Stimulated activated CD8-positive, alpha-beta memory T cell treated with anti-CD3 and anti-CD28 coated beads, Interleukin-4, amount 100 ng/mL, for 1 hour (primary cell): ENCODE results near the gene LGR6.
"Not testable (repeated sequence)": the region's sequence is repeated elsewhere in the genome, so short reads cannot be mapped to it uniquely, and the experiment has no call there.

Experiments used
- DNase-seq, 2 donors: peaks; one replicate each; pipeline ENCODE4 v3.0.0-alpha.2; 2020; ENCODE audit warnings: low read depth in 2 of 2, low spot score in 1 of 2

Gene LGR6

DNA sequence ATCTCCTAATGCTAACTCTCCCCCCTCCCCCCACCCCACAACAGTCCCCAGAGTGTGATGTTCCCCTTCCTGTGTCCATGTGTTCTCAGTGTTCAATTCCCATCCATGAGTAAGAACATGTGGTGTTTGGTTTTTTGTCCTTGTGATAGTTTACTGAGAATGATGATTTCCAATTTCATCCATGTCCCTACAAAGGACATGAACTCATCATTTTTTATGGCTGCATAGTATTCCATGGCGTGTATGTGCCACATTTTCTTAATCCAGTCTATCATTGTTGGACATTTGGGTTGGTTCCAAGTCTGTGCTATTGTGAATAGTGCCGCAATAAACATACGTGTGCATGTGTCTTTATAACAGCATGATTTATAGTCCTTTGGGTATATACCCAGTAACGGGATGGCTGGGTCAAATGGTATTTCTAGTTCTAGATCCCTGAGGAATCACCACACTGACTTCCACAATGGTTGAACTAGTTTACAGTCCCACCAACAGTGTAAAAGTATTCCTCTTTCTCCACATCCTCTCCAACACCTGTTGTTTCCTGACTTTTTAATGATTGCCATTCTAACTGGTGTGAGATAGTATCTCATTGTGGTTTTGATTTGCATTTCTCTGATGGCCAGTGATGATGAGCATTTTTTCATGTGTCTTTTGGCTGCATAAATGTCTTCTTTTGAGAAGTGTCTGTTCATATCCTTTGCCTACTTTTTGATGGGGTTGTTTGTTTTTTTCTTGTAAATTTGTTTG lies 67.8 kb downstream of the LGR6 start:
- DNase-seq = not testable (repeated sequence)

DNA sequence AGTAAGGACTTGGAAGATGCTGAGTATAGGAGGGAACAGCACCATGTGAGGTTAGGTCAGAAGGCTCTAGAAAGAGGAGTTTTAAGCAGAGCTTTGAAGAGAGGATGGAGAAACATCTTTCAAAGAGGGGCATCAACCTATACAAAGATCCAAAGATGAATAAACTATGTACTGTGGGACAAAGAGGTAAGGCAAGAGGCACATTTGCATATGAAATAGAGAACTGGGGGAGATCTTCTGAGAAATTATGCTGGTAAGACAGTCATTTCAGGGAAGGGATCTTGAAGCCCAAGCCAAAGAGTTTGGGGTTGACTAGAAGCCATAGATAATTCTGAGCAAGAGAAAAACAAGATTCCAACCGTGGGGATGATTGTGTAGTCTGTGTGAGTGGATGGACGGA lies 70.0 kb downstream of the LGR6 start:
- no peak for DNase-seq

- no peak for DNase-seq
Observed at GRCh38 chr1:202264300-202264699, 70.7 kb downstream of the LGR6 start.

DNA sequence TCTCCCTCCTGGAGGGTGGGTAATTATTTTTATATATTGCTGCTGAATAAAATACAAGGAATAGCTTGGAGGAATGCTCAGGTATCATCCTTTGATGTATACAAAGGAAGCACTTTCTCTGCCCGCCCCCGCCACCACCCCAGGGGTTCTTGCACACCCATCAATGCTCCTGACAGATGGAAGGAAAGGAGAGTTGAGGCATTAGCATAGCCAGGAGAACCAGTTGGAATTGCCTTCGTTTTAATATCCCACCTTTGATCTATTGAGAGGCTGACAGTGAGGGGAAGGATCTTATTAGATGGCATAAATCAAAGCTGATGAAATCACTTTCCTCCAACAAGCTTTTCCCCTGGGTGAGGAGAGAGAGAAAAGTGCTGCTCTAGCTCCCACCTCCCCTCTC lies 71.1 kb downstream of the LGR6 start:
- no peak for DNase-seq

DNA sequence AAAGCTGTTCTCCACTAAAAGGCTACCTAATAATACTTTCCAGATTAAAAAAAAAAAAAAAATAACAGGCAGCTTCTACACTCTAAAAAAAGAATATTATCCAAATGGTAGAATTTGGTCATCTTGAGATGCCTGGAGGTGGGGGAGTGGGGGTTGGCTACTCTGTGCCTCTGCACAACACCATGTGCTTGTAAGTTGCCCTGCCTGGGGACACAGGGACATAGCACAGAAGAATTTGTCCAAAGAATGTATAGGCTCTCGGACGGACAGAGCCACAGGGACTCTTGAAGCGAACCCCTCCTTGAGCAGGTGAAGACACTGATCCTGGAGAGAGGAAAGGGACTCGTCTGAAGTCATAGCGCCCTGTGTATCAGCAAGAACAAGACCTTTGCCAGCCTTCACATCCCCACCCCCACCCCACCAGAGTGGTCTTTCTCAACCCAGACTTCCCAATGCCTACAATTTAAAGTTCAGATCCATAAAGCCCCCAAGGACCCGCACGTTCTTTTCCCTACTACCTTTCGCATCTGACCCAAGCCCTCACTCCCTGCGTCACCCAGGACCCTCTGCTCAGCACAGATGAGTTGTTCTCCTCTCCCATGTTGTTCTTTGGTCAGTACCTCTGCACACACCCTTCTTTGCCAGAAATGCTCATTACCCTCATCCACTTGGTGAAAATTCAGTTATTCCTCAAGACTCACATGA lies 72.6 kb downstream of the LGR6 start:
- no peak for DNase-seq

DNA sequence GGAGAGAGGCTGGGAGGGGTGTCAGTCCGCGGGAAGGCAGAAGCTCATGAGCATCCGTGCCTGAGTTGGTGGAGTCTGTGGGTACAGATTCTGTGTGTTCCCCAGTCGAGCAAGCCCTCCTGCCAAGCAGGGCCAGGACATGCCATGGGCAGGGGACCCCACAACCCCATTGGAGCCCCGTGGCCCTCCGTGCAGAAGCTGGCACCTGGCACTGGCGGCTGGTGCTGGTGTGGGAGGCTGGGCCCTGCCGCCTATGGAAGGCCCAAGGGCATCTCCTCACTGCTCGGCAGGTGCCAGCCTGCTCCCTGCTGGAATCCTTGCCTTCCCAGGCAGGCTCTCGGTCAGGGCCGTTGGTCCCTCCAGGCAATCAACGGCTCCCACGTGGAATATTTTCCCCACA lies 74.4 kb downstream of the LGR6 start:
- DNase-seq = no peak

DNA sequence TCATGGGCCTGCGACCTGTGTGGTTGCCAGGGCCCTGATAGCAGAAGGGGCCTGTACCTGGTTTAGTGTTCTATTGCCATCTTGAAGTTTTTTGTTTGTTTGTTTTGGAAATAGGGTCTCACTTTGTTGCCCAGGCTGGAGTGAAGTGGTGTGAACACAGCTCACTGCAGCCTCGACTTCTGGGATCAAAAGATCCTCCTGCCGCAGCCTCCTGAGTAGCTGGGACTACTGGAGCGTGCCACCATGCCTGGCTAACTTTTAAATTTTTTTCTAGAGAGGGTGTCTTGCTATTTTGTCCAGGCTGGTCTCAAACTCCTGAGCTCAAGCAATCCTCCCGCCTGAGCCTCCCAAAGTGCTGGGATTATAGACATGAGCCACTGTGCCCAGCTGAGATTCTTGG lies 75.2 kb downstream of the LGR6 start:
- no peak for DNase-seq

DNA sequence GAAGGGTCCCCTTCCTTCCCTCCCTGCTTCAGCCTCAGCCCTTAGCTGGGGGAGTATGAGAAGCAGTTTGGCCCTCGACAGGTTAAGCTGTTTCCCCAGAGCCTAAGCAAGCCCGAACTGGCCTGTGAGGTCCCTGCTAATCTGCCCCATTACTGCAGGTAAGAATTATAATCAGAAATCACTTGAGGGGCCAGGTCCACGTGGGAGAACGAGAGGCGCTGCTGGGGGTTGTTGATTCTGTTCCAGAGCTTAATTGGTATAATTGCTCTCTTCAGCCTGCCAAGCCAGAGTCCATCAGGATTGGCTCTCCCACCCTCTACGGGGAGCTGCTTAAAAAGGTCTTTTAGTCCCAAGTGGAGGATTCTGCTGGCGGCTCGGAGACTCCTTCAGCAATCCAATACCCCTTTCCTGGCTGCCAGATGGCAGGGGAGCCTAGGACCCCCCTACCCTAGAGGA lies 77.3 kb downstream of the LGR6 start:
- no peak for DNase-seq

DNA sequence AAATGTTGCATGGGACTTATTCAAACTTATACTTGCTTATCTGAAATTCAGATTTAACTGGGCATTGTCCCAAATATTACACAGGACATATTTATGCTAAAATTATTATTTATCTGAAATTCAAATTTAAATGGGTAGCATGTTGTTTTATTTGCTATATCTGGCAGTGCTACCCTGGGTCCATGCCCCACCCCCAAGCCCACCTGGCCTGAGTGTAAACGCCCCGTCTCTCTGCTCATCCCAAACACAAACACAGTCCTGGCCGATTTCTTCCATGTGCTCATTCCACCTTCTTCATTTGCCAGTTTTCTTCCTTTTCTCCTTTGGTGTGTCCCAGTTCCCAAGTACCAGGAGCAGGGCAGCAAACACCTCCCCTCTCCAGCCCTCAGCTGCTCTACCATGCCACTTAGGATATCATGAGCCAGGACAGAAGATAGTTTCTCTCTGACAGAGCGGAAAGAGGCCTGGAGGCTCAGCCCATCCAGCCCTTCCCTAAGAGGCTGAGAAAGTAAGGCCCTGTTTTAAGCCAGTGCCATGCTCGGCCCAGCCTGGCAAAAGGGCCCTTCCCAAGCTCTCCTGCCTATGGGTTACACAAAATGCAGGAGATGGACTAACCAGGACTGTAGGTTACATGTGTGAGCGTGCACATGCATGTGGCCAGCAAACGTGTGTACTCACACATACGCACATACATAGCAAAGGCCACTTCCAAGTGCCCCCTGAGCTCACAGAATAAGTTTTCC lies 78.7 kb downstream of the LGR6 start:
- no peak for DNase-seq

GRCh38 chr1:202274611-202275010 lies 81.0 kb downstream of the LGR6 start:
- DNase-seq = peak in 1 of 2 donors; percentile 16

DNA sequence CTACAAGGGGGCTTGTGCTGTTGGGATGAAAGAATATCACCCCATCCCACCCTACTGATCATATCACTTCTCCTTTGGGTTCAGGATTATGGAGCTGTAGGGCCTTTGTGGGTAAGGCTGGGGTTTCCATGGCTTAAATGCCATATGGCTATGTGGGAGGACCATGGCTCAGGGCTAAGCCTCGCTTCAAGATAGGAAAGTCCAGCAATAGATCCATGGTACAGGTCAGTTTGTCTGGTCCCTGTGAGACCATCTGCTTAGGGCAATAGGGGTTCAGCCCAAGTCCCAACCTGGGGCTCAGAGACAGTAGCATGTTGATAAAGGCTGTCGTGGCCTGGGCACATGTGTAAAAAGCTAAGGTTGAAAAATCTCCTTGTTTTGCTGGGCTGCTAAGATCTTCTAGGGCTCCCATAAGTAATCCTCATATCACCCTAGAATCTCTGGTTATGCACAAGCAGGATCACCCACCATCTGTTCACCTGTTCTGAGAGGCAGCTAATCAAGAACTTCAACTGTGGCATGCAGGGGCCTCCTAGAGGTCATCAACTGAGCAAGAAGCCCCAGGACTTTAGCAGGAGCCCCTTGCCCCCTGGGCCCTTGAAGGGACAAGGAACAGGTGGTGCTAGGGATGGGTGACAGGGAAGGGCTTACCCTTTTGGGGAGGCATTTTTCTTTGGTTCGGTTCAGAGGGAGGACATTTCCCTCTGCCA lies 81.6 kb downstream of the LGR6 start:
- no peak for DNase-seq

DNA sequence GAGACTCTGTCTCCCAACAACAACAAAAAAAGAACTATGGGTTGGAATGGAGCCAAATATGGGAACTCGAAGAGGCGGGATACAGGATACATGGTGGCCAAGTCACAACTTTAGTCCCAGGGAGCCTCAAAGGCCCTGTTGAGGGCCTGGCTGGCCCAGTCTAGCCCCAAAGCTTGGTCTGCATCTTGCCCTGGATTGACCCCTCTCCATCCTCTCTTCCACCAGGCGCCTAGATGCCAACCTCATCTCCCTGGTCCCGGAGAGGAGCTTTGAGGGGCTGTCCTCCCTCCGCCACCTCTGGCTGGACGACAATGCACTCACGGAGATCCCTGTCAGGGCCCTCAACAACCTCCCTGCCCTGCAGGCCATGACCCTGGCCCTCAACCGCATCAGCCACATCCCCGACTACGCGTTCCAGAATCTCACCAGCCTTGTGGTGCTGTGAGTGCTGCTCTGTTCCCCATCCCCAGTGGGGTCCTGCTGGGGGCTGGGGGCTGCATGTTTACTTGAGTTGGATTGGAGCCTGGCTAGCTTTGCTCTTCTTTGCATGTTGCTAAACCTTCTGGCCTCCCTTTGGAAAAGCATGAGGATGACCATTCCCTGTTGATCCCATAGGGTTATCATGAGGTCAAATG lies 82.6 kb downstream of the LGR6 start:
- DNase-seq = no peak

GRCh38 chr1:202276920-202277319 lies 83.3 kb downstream of the LGR6 start:
- no peak for DNase-seq

DNA sequence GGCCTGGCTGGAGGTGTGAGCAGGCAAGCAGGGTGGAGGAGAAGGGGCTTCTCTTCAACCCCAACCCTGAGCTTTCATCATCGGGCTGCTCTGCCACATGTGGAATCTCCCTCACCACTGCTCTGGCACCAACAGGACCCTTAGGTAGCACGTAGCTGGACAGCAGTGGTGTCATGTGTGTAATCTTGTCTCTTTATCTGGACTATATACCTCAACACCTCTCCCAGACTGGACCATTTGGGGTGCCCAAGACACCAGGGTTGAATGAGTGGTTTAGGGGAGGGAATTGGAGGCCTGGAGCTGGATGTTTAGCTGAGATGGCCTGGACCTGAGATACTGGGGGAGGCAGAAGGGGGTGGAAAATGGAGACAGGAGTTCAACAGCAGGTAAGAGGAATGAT lies 85.2 kb downstream of the LGR6 start:
- DNase-seq = no peak

DNA sequence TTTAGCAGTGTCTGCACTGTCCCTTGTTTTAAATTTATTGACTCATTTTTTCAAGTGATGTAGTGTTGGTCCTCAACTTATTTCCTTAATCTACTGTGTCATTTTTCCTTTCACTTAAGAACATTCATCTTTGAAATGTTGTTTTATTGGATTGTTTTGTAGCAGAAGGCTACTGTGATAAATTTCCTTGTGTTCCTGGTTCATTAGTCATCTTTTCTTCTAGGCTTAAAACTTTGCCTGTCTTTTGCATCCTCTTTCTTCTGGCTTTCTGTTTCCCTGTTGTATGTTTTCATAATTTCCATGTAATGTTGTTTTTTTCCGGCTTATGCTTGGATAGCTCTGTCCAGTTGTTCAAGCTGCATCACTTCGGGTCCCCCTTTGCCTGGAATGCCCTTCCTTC lies 86.2 kb downstream of the LGR6 start:
- DNase-seq = no peak

DNA sequence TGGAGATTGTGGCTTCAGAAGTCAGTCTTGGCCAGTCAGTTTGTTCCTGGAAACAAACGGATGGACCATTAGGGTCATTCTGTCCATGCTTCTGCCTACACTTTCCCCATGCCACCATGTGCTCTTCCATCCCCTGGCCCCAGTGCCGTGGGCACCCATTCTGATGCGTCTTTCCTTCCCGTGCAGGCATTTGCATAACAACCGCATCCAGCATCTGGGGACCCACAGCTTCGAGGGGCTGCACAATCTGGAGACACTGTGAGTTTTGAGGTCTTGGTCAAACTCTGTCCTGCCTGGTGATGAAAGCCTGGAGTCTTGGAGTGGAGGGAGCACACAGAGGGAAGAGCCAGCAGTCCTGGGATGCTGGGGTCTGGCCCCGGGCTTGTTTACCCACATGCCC lies 87.0 kb downstream of the LGR6 start:
- no peak for DNase-seq

DNA sequence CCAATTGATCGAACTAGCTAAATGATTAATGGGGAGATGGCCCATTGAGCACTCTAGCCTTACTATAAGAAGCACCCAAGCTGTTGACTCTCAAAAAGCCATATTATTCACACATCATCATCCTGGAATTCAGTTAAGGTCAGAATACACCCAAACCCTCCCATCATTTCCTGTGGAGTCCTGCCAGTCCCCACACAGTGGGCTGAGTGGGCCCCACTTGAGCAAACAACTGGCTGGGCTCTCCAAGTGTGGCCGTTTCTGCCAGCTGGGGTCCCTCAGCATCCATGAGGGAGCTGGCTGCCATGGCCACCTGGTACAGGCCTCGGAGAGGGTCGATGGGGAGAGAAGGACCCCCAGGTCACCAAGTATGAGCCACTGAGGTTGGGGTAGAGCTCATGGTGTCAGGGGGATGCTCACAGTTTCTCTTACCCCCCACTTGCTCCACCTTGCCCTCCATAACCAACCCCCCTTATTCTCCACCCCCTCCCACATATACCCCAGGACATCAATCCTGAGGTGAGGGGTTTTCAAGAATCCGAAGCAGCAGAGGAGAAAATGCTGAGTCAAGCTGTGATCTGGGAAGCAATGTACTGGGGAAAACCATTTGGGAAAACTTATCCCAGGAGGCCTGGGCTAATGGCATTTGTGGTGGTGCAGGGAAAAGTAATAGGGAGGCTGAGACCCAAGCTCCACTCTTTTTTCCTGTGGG lies 87.9 kb downstream of the LGR6 start:
- no peak for DNase-seq

DNA sequence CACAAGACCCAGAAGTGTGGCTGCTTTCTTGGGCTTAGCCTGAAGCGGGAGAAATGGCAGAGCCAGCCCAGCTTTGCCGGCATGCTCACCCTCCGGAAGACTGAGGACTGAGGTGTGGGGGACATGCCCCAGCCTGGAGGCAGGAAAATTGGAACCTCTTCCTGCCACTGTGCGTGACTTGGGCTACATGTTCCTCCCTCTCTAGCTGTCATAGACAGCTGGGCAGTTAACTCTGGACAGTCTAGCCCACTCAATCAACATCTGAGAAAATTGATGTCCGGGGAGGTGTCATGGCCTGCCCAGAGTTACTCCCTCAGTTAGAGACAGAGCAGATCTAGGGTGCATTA lies 88.4 kb downstream of the LGR6 start:
- no peak for DNase-seq

- DNase-seq = no peak
Observed at GRCh38 chr1:202282596-202283283, 89.1 kb downstream of the LGR6 start.

GRCh38 chr1:202283379-202283844 lies 89.8 kb downstream of the LGR6 start:
- DNase-seq = no peak
